H1 (cell line): ENCODE data around the gene GPM6B. TPM values are rescaled to one million over a fixed set of nuclear protein-coding genes. Genes with fewer than 3 reads are reported as not detected.
A peak's percentile ranks its signal among the peaks of the same experiment; 100 is the strongest.

ENCODE experiments used
- CTCF ChIA-PET: fragments of 300-600 bp; sonication (Branson Sonifier 250); formaldehyde crosslinking; loops from one replicate; lab custom pipeline; 2021; ENCODE audit not compliant: partially characterized antibody; lab: Charles Lee
- POLR2A ChIA-PET: fragments of 300-600 bp; sonication (Branson Sonifier 250); formaldehyde crosslinking; loops from one replicate; lab custom pipeline; 2021; ENCODE audit warnings: inconsistent platforms; ENCODE audit not compliant: partially characterized antibody; lab: Charles Lee
- DNase-seq, 2 experiments: peaks; one replicate each; pipeline versions ENCODE4 v3.0.0 to v3.0.0-alpha.2; 2010 to 2022; ENCODE audit warnings: low spot score in 2 of 2, low read depth in 1 of 2, mixed read lengths in 1 of 2
- FAIRE-seq: peaks from 2 replicates; lab custom pipeline; 2011; peaks lifted over from hg19 to GRCh38; lab: Jason Lieb, UNC
- H2AFZ ChIP-seq: 2 replicates; pipeline ENCODE4 v1.8.1; 2012; ENCODE audit warnings: low read length, inconsistent platforms
- H2AK5ac ChIP-seq: 2 replicates; pipeline ENCODE4 v1.6.1; 2013; ENCODE audit warnings: low read depth, low read length
- H2BK120ac ChIP-seq: replicated peaks from 2 replicates; pipeline ENCODE3; 2013; ENCODE audit warnings: low read depth, low read length, inconsistent platforms
- H2BK12ac ChIP-seq: 2 replicates; pipeline ENCODE4 v1.6.1; 2013; ENCODE audit warnings: low read depth, low read length
- H2BK15ac ChIP-seq: 2 replicates; pipeline ENCODE4 v1.6.1; 2013; ENCODE audit warnings: low read length
- H2BK20ac ChIP-seq: 2 replicates; pipeline ENCODE4 v1.6.1; 2013; ENCODE audit warnings: low read length
- H2BK5ac ChIP-seq: 2 replicates; pipeline ENCODE4 v1.6.1; 2013; ENCODE audit warnings: low read depth, low read length
- H3K14ac ChIP-seq: 2 replicates; pipeline ENCODE4 v1.6.1; 2013; ENCODE audit warnings: inconsistent platforms; ENCODE audit not compliant: insufficient read length
- H3K18ac ChIP-seq: 2 replicates; pipeline ENCODE4 v1.6.1; 2013; ENCODE audit warnings: low read length; ENCODE audit errors: extremely low read depth
- H3K23ac ChIP-seq: 2 replicates; pipeline ENCODE4 v1.6.1; 2013; ENCODE audit warnings: inconsistent platforms; ENCODE audit not compliant: insufficient read length
- H3K23me2 ChIP-seq: 2 replicates; pipeline ENCODE4 v1.6.1; 2013; ENCODE audit warnings: low read depth, low read length
- H3K27ac ChIP-seq: 2 replicates; pipeline ENCODE4 v1.6.1; 2011; ENCODE audit warnings: low read depth, low read length, inconsistent platforms
- H3K27me3 ChIP-seq, 4 experiments: replicated peaks in 1 of 4; 1 replicate in 1 of 4; 2 replicates in 3 of 4; pipeline versions ENCODE4 v1.6.1 to v1.8.1; 2011 to 2013; ENCODE audit warnings: low read length in 3 of 4, mild to moderate bottlenecking in 3 of 4, inconsistent platforms in 2 of 4, mixed read lengths in 2 of 4, moderate library complexity in 1 of 4; ENCODE audit not compliant: control insufficient read depth in 3 of 4, insufficient read depth in 3 of 4; ENCODE audit errors: extremely low read depth in 1 of 4
- H3K36me3 ChIP-seq, 4 experiments: 2 replicates each; pipeline versions ENCODE4 v1.6.1 to v1.8.1; 2011 to 2013; ENCODE audit warnings: mild to moderate bottlenecking in 4 of 4, low read length in 3 of 4, moderate library complexity in 2 of 4, control low read depth in 1 of 4, inconsistent platforms in 1 of 4; ENCODE audit not compliant: insufficient read depth in 4 of 4, control insufficient read depth in 2 of 4
- H3K4ac ChIP-seq: replicated peaks from 2 replicates; pipeline ENCODE3; 2013; ENCODE audit warnings: low read length, low read depth, mixed read lengths, inconsistent platforms; ENCODE audit not compliant: insufficient read length
- H3K4me1 ChIP-seq, 4 experiments: replicated peaks in 1 of 4; 1 replicate in 1 of 4; 2 replicates in 3 of 4; pipeline versions ENCODE4 v1.6.1 to v1.8.1; 2011 to 2013; ENCODE audit warnings: low read length in 3 of 4, inconsistent platforms in 2 of 4, mixed read lengths in 1 of 4; ENCODE audit not compliant: insufficient read depth in 4 of 4, control insufficient read depth in 3 of 4
- H3K4me2 ChIP-seq, 2 experiments: 2 replicates each; pipeline versions ENCODE4 v1.6.1 to v1.8.1; 2011 to 2013; ENCODE audit warnings: low read depth in 2 of 2, low read length in 2 of 2, control low read depth in 1 of 2, inconsistent platforms in 1 of 2, mild to moderate bottlenecking in 1 of 2; ENCODE audit not compliant: insufficient read depth in 1 of 2
- H3K4me3 ChIP-seq, 4 experiments: fragments of 200-600, 300-600 bp in 1 of 4; sonication (generic), shearing (Covaris generic), sonication (Bioruptor Twin) in 1 of 4; 2 replicates each; pipeline versions ENCODE4 v1.5.1 to v1.8.1; 2011 to 2016; ENCODE audit warnings: low read length in 4 of 4, low read depth in 3 of 4, control low read depth in 2 of 4, inconsistent platforms in 2 of 4, mild to moderate bottlenecking in 2 of 4, mixed read lengths in 1 of 4, moderate library complexity in 1 of 4; ENCODE audit not compliant: insufficient read depth in 2 of 4; ENCODE audit errors: extremely low read depth in 1 of 4
- H3K56ac ChIP-seq: replicated peaks from 2 replicates; pipeline ENCODE3; 2013; ENCODE audit warnings: low read depth, mild to moderate bottlenecking, mixed read lengths, low read length, inconsistent platforms; ENCODE audit not compliant: insufficient read length
- H3K79me1 ChIP-seq: 2 replicates; pipeline ENCODE4 v1.6.1; 2013; ENCODE audit warnings: low read depth, low read length, control low read depth
- H3K79me2 ChIP-seq, 2 experiments: 2 replicates each; pipeline versions ENCODE4 v1.6.1 to v1.8.1; 2012 to 2013; ENCODE audit warnings: low read length in 2 of 2, mild to moderate bottlenecking in 2 of 2, inconsistent platforms in 1 of 2; ENCODE audit not compliant: insufficient read depth in 2 of 2, control insufficient read depth in 1 of 2
- H3K9ac ChIP-seq, 4 experiments: replicated peaks in 1 of 4; 1 replicate in 1 of 4; 2 replicates in 3 of 4; pipeline versions ENCODE4 v1.6.1 to v1.8.1; 2011 to 2013; ENCODE audit warnings: low read depth in 3 of 4, low read length in 3 of 4, control low read depth in 2 of 4, mild to moderate bottlenecking in 2 of 4, moderate library complexity in 2 of 4, inconsistent platforms in 1 of 4; ENCODE audit errors: extremely low read depth in 1 of 4
- H3K9me3 ChIP-seq, 2 experiments: 2 replicates each; pipeline versions ENCODE4 v1.6.1 to v1.8.1; 2012 to 2013; ENCODE audit warnings: mild to moderate bottlenecking in 2 of 2, moderate library complexity in 2 of 2, control low read depth in 1 of 2, inconsistent platforms in 1 of 2, low read depth in 1 of 2, low read length in 1 of 2, mixed read lengths in 1 of 2; ENCODE audit not compliant: insufficient read depth in 2 of 2
- H4K20me1 ChIP-seq, 2 experiments: replicated peaks in 1 of 2; 2 replicates each; pipeline versions ENCODE3 to v1.8.1; 2011 to 2013; ENCODE audit warnings: inconsistent platforms in 2 of 2, low read length in 2 of 2, mild to moderate bottlenecking in 1 of 2; ENCODE audit not compliant: insufficient read depth in 2 of 2, control insufficient read depth in 1 of 2
- H4K5ac ChIP-seq: 2 replicates; pipeline ENCODE4 v1.6.1; 2013; ENCODE audit warnings: low read length, low read depth, mixed read lengths, inconsistent platforms; ENCODE audit not compliant: insufficient read length
- H4K8ac ChIP-seq: 2 replicates; pipeline ENCODE4 v1.8.0; 2013; ENCODE audit warnings: mild to moderate bottlenecking, moderate library complexity, low read length, inconsistent platforms; ENCODE audit not compliant: insufficient read depth; ENCODE audit errors: extremely low read depth
- H4K91ac ChIP-seq: replicated peaks from 2 replicates; pipeline ENCODE3; 2013; ENCODE audit warnings: low read length, mixed read lengths, inconsistent platforms; ENCODE audit not compliant: insufficient read length
- CTCF ChIP-seq, 3 experiments: IDR thresholded peaks; 1 replicate in 2 of 3; 2 replicates in 1 of 3; pipeline versions ENCODE4 v1.5.1 to v1.6.1; 2011; ENCODE audit warnings: low read length in 3 of 3, mild to moderate bottlenecking in 3 of 3, inconsistent platforms in 2 of 3, low read depth in 1 of 3, moderate library complexity in 1 of 3; ENCODE audit not compliant: insufficient read depth in 1 of 3; ENCODE audit errors: control extremely low read depth in 1 of 3
- EGR1 ChIP-seq: IDR thresholded peaks from 2 replicates; pipeline ENCODE4 v1.6.1; 2011; ENCODE audit warnings: low read depth, low read length, borderline replicate concordance
- MAFK ChIP-seq: IDR thresholded peaks from 2 replicates; pipeline ENCODE4 v1.6.1; 2012; ENCODE audit warnings: low read depth, mild to moderate bottlenecking, improper control_type of control experiment, low read length
- POLR2AphosphoS5 ChIP-seq: IDR thresholded peaks from 2 replicates; pipeline ENCODE4 v1.6.1; 2011; ENCODE audit warnings: low read depth, low read length
- RXRA ChIP-seq: IDR thresholded peaks from 2 replicates; pipeline ENCODE4 v1.6.1; 2011; ENCODE audit warnings: low read depth, mild to moderate bottlenecking, low read length, moderate library complexity; ENCODE audit not compliant: insufficient read depth
- SP4 ChIP-seq: IDR thresholded peaks from 2 replicates; pipeline ENCODE4 v1.6.1; 2012; ENCODE audit warnings: low read length, inconsistent platforms
- TAF1 ChIP-seq: IDR thresholded peaks from 2 replicates; pipeline ENCODE4 v1.6.1; 2011; ENCODE audit warnings: mild to moderate bottlenecking, low read depth, low read length
- whole genome bisulfite sequencing, 2 experiments: shearing (Covaris generic) in 1 of 2; methylation state at CpG; one replicate each; pipeline versions ENCODE4 v1.1.6 to v1.1.7; 2013 to 2015; ENCODE audit warnings: low lambda C conversion rate in 2 of 2, mixed read lengths in 2 of 2, inconsistent platforms in 1 of 2, low coverage in 1 of 2, missing lambda C conversion rate in 1 of 2; ENCODE audit not compliant: insufficient replicate concordance in 2 of 2, insufficient coverage in 1 of 2, insufficient read length in 1 of 2; ENCODE audit errors: extremely low coverage in 1 of 2, missing lambda C conversion rate in 1 of 2; 5-methylcytosine and 5-hydroxymethylcytosine counted together
- polyA plus RNA-seq, 7 experiments: library from polyadenylated mRNA; depleted of rRNA in 3 of 7; stranded (reverse) in 5 of 7; unstranded in 2 of 7; fragments of >200 nt in 5 of 7; fragments of 200-250 nt in 2 of 7; gene quantifications; 1 replicate in 5 of 7; 2 replicates in 1 of 7; 4 replicates in 1 of 7; pipeline versions ENCODE4 v1.2.1 to v1.2.3, GENCODE V29; 2011 to 2013; ENCODE audit warnings: missing spikeins in 2 of 7, mixed read lengths in 2 of 7
- total RNA-seq: library from RNA; stranded (reverse); fragmentation: NEBNext Ultra II Directional; extraction: Animal tissue kit (Norgen Biotek cat#: 25700); gene quantifications from 2 replicates; pipeline ENCODE4 v1.2.1, GENCODE V29; 2021

GPM6B gene
- total and polyA plus RNA-seq, 2 of the 8 experiments (the other 6 are each of a cell fraction or from before 2014, with no cell fraction given), result 132 to 175 TPM

GRCh38 chrX:13763489-13763888 is 53.4 kb downstream of the GPM6B start:
- H2BK15ac ChIP-seq, result no peak overlapping the region
- H3K4me2 ChIP-seq, result no peak overlapping the region; a peak in 1 of 4 replicates
- H3K23ac ChIP-seq, result no peak overlapping the region
- H3K9me3 ChIP-seq, result no peaks in the 10 kb centered on the region
- no peaks in the 10 kb centered on the region for H3K27me3 ChIP-seq
- no peak for DNase-seq
- H3K27ac ChIP-seq, result no peak overlapping the region
- no peak overlapping the region for H4K91ac ChIP-seq
- POLR2A ChIA-PET, result interaction anchor here (2.1 kb wide), 1 partner anchor 175 kb away, joined by 5 read pairs; no protein-coding TSS in a partner anchor
- H3K9ac ChIP-seq, result no peak overlapping the region
- no peaks in the 10 kb centered on the region for H3K23me2 ChIP-seq
- no peak overlapping the region for H2BK12ac ChIP-seq
- H4K8ac ChIP-seq, result no peak overlapping the region
- H2BK5ac ChIP-seq, result no peak overlapping the region
- H2BK120ac ChIP-seq, result no peak overlapping the region
- CTCF ChIA-PET, result interaction anchor here (0.8 to 2.7 kb wide), 3 partner anchors 256 to 291 kb away, joined by 3 to 7 read pairs (median 6); no protein-coding TSS in a partner anchor
- peak overlapping the region; percentile 44 for H4K5ac ChIP-seq
- FAIRE-seq, result peak; percentile 42
- no peak overlapping the region for H3K14ac ChIP-seq
- H2AK5ac ChIP-seq, result no peak overlapping the region
- H2BK20ac ChIP-seq, result no peak overlapping the region
- no peak overlapping the region for H3K18ac ChIP-seq
- no peak overlapping the region for H2AFZ ChIP-seq
- H3K4me3 ChIP-seq, result no peak overlapping the region
- H3K79me1 ChIP-seq, result no peaks in the 10 kb centered on the region
- no peak overlapping the region for H3K4ac ChIP-seq
- no peaks in the 10 kb centered on the region for H3K79me2 ChIP-seq
- H3K4me1 ChIP-seq, result peaks cover 0 to 16% (median 6%) of the 10 kb centered on the region in 4 experiments; a peak in 4 of 7 replicates
- H3K36me3 ChIP-seq, result peaks cover 0 to 42% (median 9%) of the 10 kb centered on the region in 4 experiments; a peak in 7 of 8 replicates
- 61% methylated on average over 8 of the region's 8 CpGs; no CpG with 5 or more reads in 1 of the 2 experiments for WGBS, 2 experiments
- no peak overlapping the region for H3K56ac ChIP-seq
- no peaks in the 10 kb centered on the region for H4K20me1 ChIP-seq
- TF ChIP-seq MAFK (no peak), POLR2AphosphoS5 (no peak), RXRA (no peak), CTCF (IDR thresholded peaks at IDR 0.05; ENCODE audit: control extremely low read depth in 1 of 3, insufficient read depth in 1 of 3, low read depth in 1 of 3, low read length in 3 of 3) (no peak), TAF1 (no peak), EGR1 (no peak), SP4 (no peak)
